ENCODE data around the gene TREX2. TPM values are rescaled to one million over a fixed set of nuclear protein-coding genes. Genes with fewer than 3 reads are reported as not detected.

Gene TREX2
- total RNA-seq, 1 experiment from 2014 or later, result 0.61 TPM

GRCh38 chrX:153411255-153411987 is 34.4 kb downstream of the TREX2 start, which contains the start of gene ZFP92:
Gene ZFP92, plus strand, starts transcription at chrX:153411472. Its CDS starts 6,851 bp downstream, at chrX:153418323.
- ChIA-PET CTCF (no interaction called here), POLR2A (no interaction called here)
- Mint-ChIP-seq H3K4me3 (ENCODE audit: unreplicated experiment) (peak within 1 kb of the TSS; percentile 27), H3K9me3 (ENCODE audit: unreplicated experiment) (no peaks in the 10 kb centered on the region), H3K36me3 (ENCODE audit: insufficient read depth, unreplicated experiment) (no peaks in the 10 kb centered on the region), H3K27ac (ENCODE audit: unreplicated experiment) (no peak within 1 kb of the TSS), H3K27me3 (ENCODE audit: insufficient read depth, unreplicated experiment) (peaks cover 8% of the 10 kb centered on the region), H3K4me1 (ENCODE audit: low read depth, unreplicated experiment) (no peaks in the 10 kb centered on the region)
- Histone ChIP-seq H3K4me3 (ENCODE audit: low read depth, low read length) (peak within 1 kb of the TSS; percentile 29), H3K9me3 (no peaks in the 10 kb centered on the region), H3K4me1 (no peaks in the 10 kb centered on the region), H3K36me3 (ENCODE audit: control insufficient read depth, insufficient read depth, low read length) (no peaks in the 10 kb centered on the region), H3K27me3 (replicated peaks; ENCODE audit: control insufficient read depth, insufficient read depth, low read length) (no peaks in the 10 kb centered on the region)
- BruUV-seq (replicated peaks), result no TSS peak
- TF ChIP-seq CTCF (IDR thresholded peaks at IDR 0.05; ENCODE audit: insufficient read depth in 1 of 2, low read depth in 1 of 2, low read length in 1 of 2, severe bottlenecking in 1 of 2, unreplicated experiment in 1 of 2), result no peak
- no peak for DNase-seq
- intact Hi-C loops (cut with micrococcal nuclease; ENCODE audit: unreplicated experiment), result no loop called here

- no TSS peak for BruUV-seq (replicated peaks)
- H3K4me1 Mint-ChIP-seq (ENCODE audit: low read depth, unreplicated experiment), result no peaks in the 10 kb centered on the region
- CTCF ChIA-PET, result no interaction called here
- intact Hi-C loops (cut with micrococcal nuclease; ENCODE audit: unreplicated experiment), result no loop called here
- H3K4me3 ChIP-seq (ENCODE audit: low read depth, low read length), result peak overlapping the region; percentile 12; the same call in 1 of the 2 replicates
- no peak for TF ChIP-seq CTCF (IDR thresholded peaks at IDR 0.05; ENCODE audit: insufficient read depth in 1 of 2, low read depth in 1 of 2, low read length in 1 of 2, severe bottlenecking in 1 of 2, unreplicated experiment in 1 of 2)
- no peaks in the 10 kb centered on the region for H3K4me1 ChIP-seq
- H3K27ac Mint-ChIP-seq (ENCODE audit: unreplicated experiment), result no peak overlapping the region
- peaks cover 9% of the 10 kb centered on the region for H3K27me3 Mint-ChIP-seq (ENCODE audit: insufficient read depth, unreplicated experiment)
- H3K36me3 Mint-ChIP-seq (ENCODE audit: insufficient read depth, unreplicated experiment), result no peaks in the 10 kb centered on the region
- H3K9me3 Mint-ChIP-seq (ENCODE audit: unreplicated experiment), result no peaks in the 10 kb centered on the region
- H3K9me3 ChIP-seq, result no peaks in the 10 kb centered on the region
- DNase-seq, result no peak
- H3K36me3 ChIP-seq (ENCODE audit: control insufficient read depth, insufficient read depth, low read length), result no peaks in the 10 kb centered on the region
- POLR2A ChIA-PET, result no interaction called here
- no peaks in the 10 kb centered on the region for H3K27me3 ChIP-seq (replicated peaks; ENCODE audit: control insufficient read depth, insufficient read depth, low read length)
- H3K4me3 Mint-ChIP-seq (ENCODE audit: unreplicated experiment), result peak overlapping the region; percentile 27
Observed at GRCh38 chrX:153410888-153411254, 35.0 kb downstream of the TREX2 start.

- no peak overlapping the region for H3K4me3 Mint-ChIP-seq (ENCODE audit: unreplicated experiment)
- POLR2A ChIA-PET, result no interaction called here
- H3K36me3 Mint-ChIP-seq (ENCODE audit: insufficient read depth, unreplicated experiment), result no peaks in the 10 kb centered on the region
- no peaks in the 10 kb centered on the region for H3K9me3 Mint-ChIP-seq (ENCODE audit: unreplicated experiment)
- no peaks in the 10 kb centered on the region for H3K4me1 Mint-ChIP-seq (ENCODE audit: low read depth, unreplicated experiment)
- intact Hi-C loops (cut with micrococcal nuclease; ENCODE audit: unreplicated experiment), result no loop called here
- H3K27me3 ChIP-seq (replicated peaks; ENCODE audit: control insufficient read depth, insufficient read depth, low read length), result no peaks in the 10 kb centered on the region
- peaks cover 7% of the 10 kb centered on the region for H3K27me3 Mint-ChIP-seq (ENCODE audit: insufficient read depth, unreplicated experiment)
- no peaks in the 10 kb centered on the region for H3K9me3 ChIP-seq
- H3K36me3 ChIP-seq (ENCODE audit: control insufficient read depth, insufficient read depth, low read length), result no peaks in the 10 kb centered on the region
- no peak overlapping the region for H3K27ac Mint-ChIP-seq (ENCODE audit: unreplicated experiment)
- TF ChIP-seq CTCF (IDR thresholded peaks at IDR 0.05; ENCODE audit: insufficient read depth in 1 of 2, low read depth in 1 of 2, low read length in 1 of 2, severe bottlenecking in 1 of 2, unreplicated experiment in 1 of 2), result no peak
- no TSS peak for BruUV-seq (replicated peaks)
- DNase-seq, result no peak
- CTCF ChIA-PET, result no interaction called here
- H3K4me1 ChIP-seq, result no peaks in the 10 kb centered on the region
- no peak overlapping the region for H3K4me3 ChIP-seq (ENCODE audit: low read depth, low read length)
Observed at GRCh38 chrX:153410373-153410772, 35.5 kb downstream of the TREX2 start.

Data from Caco-2 (cell line).